A549 (cell line): ENCODE results near the gene IL12RB2. TPM values are rescaled to one million over a fixed set of nuclear protein-coding genes. Genes with fewer than 3 reads are reported as not detected.

ENCODE experiments used
- ATAC-seq, 2 experiments: fragments of 200-7000 bp in 1 of 2; fragments of >200 bp in 1 of 2; cut with Nextera tagmentation in 1 of 2; cut with Tn5 transposase in 1 of 2; 3 replicates each; pipeline versions ENCODE4 v1.8.0 to v1.9.1; 2018 to 2020; ENCODE audit warnings: mild to moderate bottlenecking in 1 of 2, moderate library complexity in 1 of 2
- CTCF ChIA-PET: fragments of 300-600 bp; sonication (Branson Sonifier 250); formaldehyde crosslinking; extraction: SDS; loops from one replicate; lab custom pipeline; 2021; ENCODE audit warnings: antibody characterized with exemption, inconsistent platforms; lab: Yijun Ruan, JAX
- POLR2A ChIA-PET: fragments of 350-600 bp; formaldehyde crosslinking; extraction: SDS; loops from one replicate; lab custom pipeline; 2021; ENCODE audit warnings: antibody characterized with exemption, inconsistent platforms; lab: Yijun Ruan, JAX
- DNase-seq, 2 experiments: peaks; one replicate each; pipeline versions ENCODE4 v3.0.0 to v3.0.0-alpha.2; 2011 to 2016; ENCODE audit warnings: low read depth in 1 of 2, low spot score in 1 of 2
- FAIRE-seq: peaks from 2 replicates; lab custom pipeline; 2011; peaks lifted over from hg19 to GRCh38; lab: Jason Lieb, UNC
- H3K27ac ChIP-seq, 2 experiments: fragments of >200 bp; sonication (Bioruptor Twin); formaldehyde crosslinking; 3 replicates each; pipeline ENCODE4 v1.5.1; 2016 to 2017
- H3K4me1 ChIP-seq: fragments of >200 bp; sonication (Bioruptor Twin); formaldehyde crosslinking; 3 replicates; pipeline ENCODE4 v1.6.1; 2016
- H3K4me2 ChIP-seq: fragments of >200 bp; sonication (Bioruptor Twin); formaldehyde crosslinking; 3 replicates; pipeline ENCODE4 v1.6.1; 2016
- H3K4me3 ChIP-seq: fragments of >200 bp; sonication (Bioruptor Twin); formaldehyde crosslinking; 3 replicates; pipeline ENCODE4 v1.5.1; 2016
- H3K9me3 ChIP-seq: fragments of >200 bp; sonication (Bioruptor Twin); formaldehyde crosslinking; 3 replicates; pipeline ENCODE4 v1.6.1; 2016
- BHLHE40 ChIP-seq: IDR thresholded peaks from 2 replicates; pipeline ENCODE4 v1.6.1; 2012; ENCODE audit warnings: low read depth, low read length, inconsistent platforms
- CBX8 ChIP-seq: fragments of 200-600 bp; sonication (generic); IDR thresholded peaks from 2 replicates; pipeline ENCODE4 v1.6.1; 2016
- CEBPB ChIP-seq, 2 experiments: fragments of >200 bp in 1 of 2; sonication (Bioruptor Twin) in 1 of 2; formaldehyde crosslinking in 1 of 2; IDR thresholded peaks; 2 replicates each; pipeline ENCODE4 v1.6.1; 2012 to 2016
- EHMT2 ChIP-seq: fragments of 200-600 bp; sonication (generic); IDR thresholded peaks from 2 replicates; pipeline ENCODE4 v1.6.1; 2016; ENCODE audit warnings: antibody characterized with exemption, low read depth, mild to moderate bottlenecking, moderate library complexity
- EP300 ChIP-seq, 2 experiments: fragments of >200 bp; sonication (Bioruptor Twin); formaldehyde crosslinking; IDR thresholded peaks; 2 replicates in 1 of 2; 3 replicates in 1 of 2; pipeline ENCODE4 v1.6.1; 2016 to 2017
- ESRRA ChIP-seq: fragments of 150-350 bp; IDR thresholded peaks from 2 replicates; pipeline ENCODE4 v1.6.1; 2014; ENCODE audit warnings: mild to moderate bottlenecking, low read length, borderline replicate concordance
- FOSL2 ChIP-seq, 2 experiments: fragments of 450-650 bp in 1 of 2; fragments of >200 bp in 1 of 2; sonication (Bioruptor Twin) in 1 of 2; formaldehyde crosslinking; IDR thresholded peaks; 2 replicates each; pipeline versions ENCODE4 v1.5.0 to v1.6.1; 2016 to 2020; ENCODE audit warnings: mild to moderate bottlenecking in 1 of 2, moderate library complexity in 1 of 2
- FOXS1 ChIP-seq: fragments of 250-450 bp; sonication (Bioruptor Pico); IDR thresholded peaks from 2 replicates; pipeline ENCODE4 v1.5.0; 2020; ENCODE audit warnings: mild to moderate bottlenecking, moderate library complexity
- GATA3 ChIP-seq: IDR thresholded peaks from 2 replicates; pipeline ENCODE4 v1.6.1; 2012; ENCODE audit warnings: borderline replicate concordance
- HDAC2 ChIP-seq: fragments of 200-600 bp; sonication (generic); IDR thresholded peaks from 2 replicates; pipeline ENCODE4 v1.6.1; 2016
- HOXA7 ChIP-seq: fragments of 250-450 bp; sonication (Bioruptor Pico); IDR thresholded peaks from 2 replicates; pipeline ENCODE4 v1.5.0; 2020; ENCODE audit warnings: mild to moderate bottlenecking, moderate library complexity
- HOXB13 ChIP-seq: fragments of 250-450 bp; sonication (Bioruptor Pico); IDR thresholded peaks from 2 replicates; pipeline ENCODE4 v1.5.0; 2020; ENCODE audit warnings: low read depth, mild to moderate bottlenecking, moderate library complexity
- HOXB5 ChIP-seq: fragments of 250-450 bp; sonication (Bioruptor Pico); IDR thresholded peaks from 2 replicates; pipeline ENCODE4 v1.5.0; 2020; ENCODE audit warnings: mild to moderate bottlenecking, moderate library complexity
- JUNB ChIP-seq: fragments of >200 bp; sonication (Bioruptor Twin); formaldehyde crosslinking; IDR thresholded peaks from 2 replicates; pipeline ENCODE4 v1.6.1; 2016
- MAZ ChIP-seq: fragments of 150-350 bp; IDR thresholded peaks from 2 replicates; pipeline ENCODE4 v1.6.1; 2014; ENCODE audit warnings: antibody characterized with exemption, low read depth, low read length, borderline replicate concordance
- NFE2L2 ChIP-seq: fragments of 150-350 bp; conservative IDR thresholded peaks from 2 replicates; pipeline ENCODE4 v1.6.1; 2014; ENCODE audit warnings: low read length
- NPAS2 ChIP-seq: fragments of 250-450 bp; sonication (Bioruptor Pico); IDR thresholded peaks from 2 replicates; pipeline ENCODE4 v1.8.0; 2022; ENCODE audit warnings: mild to moderate bottlenecking, moderate library complexity, borderline replicate concordance
- NR3C1 ChIP-seq: fragments of >200 bp; sonication (Bioruptor Twin); formaldehyde crosslinking; IDR thresholded peaks from 3 replicates; pipeline ENCODE4 v1.6.1; 2017
- PHF8 ChIP-seq: fragments of 200-600 bp; sonication (generic); IDR thresholded peaks from 2 replicates; pipeline ENCODE4 v1.6.1; 2016; ENCODE audit warnings: low read depth, mild to moderate bottlenecking, antibody characterized with exemption, moderate library complexity, borderline replicate concordance
- RAD21 ChIP-seq, 2 experiments: fragments of >200 bp in 1 of 2; sonication (Bioruptor Twin) in 1 of 2; formaldehyde crosslinking in 1 of 2; IDR thresholded peaks in 1 of 2; conservative IDR thresholded peaks in 1 of 2; 2 replicates in 1 of 2; 3 replicates in 1 of 2; pipeline ENCODE4 v1.6.1; 2012 to 2018; ENCODE audit warnings: inconsistent platforms in 1 of 2
- RCOR1 ChIP-seq: fragments of 150-350 bp; IDR thresholded peaks from 2 replicates; pipeline ENCODE4 v1.6.1; 2014; ENCODE audit warnings: antibody characterized with exemption, low read length, low read depth
- RFX5 ChIP-seq: fragments of 450-650 bp; IDR thresholded peaks from 2 replicates; pipeline ENCODE4 v1.7.1; 2014; ENCODE audit warnings: antibody characterized with exemption, mild to moderate bottlenecking, moderate library complexity
- RNF2 ChIP-seq: fragments of 200-600 bp; sonication (generic); IDR thresholded peaks from 2 replicates; pipeline ENCODE4 v1.6.1; 2016; ENCODE audit warnings: low read depth, mild to moderate bottlenecking, antibody characterized with exemption, moderate library complexity, borderline replicate concordance
- SMC3 ChIP-seq: fragments of >200 bp; sonication (Bioruptor Twin); formaldehyde crosslinking; IDR thresholded peaks from 3 replicates; pipeline ENCODE4 v1.6.1; 2018; ENCODE audit warnings: inconsistent platforms
- TP53 ChIP-seq: fragments of 250-450 bp; sonication (Bioruptor Pico); IDR thresholded peaks from 2 replicates; pipeline ENCODE4 v1.5.0; 2021; ENCODE audit warnings: mild to moderate bottlenecking, moderate library complexity
- ZC3H11A ChIP-seq: fragments of 450-650 bp; IDR thresholded peaks from 2 replicates; pipeline ENCODE4 v1.6.1; 2014; ENCODE audit warnings: antibody characterized with exemption, mild to moderate bottlenecking
- ZFP36 ChIP-seq: fragments of 450-650 bp; IDR thresholded peaks from 2 replicates; pipeline ENCODE4 v1.6.1; 2014; ENCODE audit warnings: borderline replicate concordance; ENCODE audit not compliant: partially characterized antibody
- WGBS: methylation state at CpG from one replicate; pipeline ENCODE4 v1.1.6; 2017; ENCODE audit errors: missing lambda C conversion rate; 5-methylcytosine and 5-hydroxymethylcytosine counted together
- polyA plus RNA-seq, 4 experiments: library from polyadenylated mRNA; depleted of rRNA in 3 of 4; stranded (reverse); fragments of >200 nt; fragmentation: RNase III in 1 of 4; extraction: RNeasy Plus Mini Kit Qiagen cat#74134 plus additional on column Dnase treatment in 1 of 4; gene quantifications; 2 replicates in 3 of 4; 3 replicates in 1 of 4; pipeline ENCODE4 v1.2.3, GENCODE V29; 2011 to 2017
- TF ChIP-seq, protein P1 (sequence below): fragments of 250-450 bp; sonication (Bioruptor Pico); IDR thresholded peaks from 2 replicates; pipeline ENCODE4 v1.5.0; 2021; ENCODE audit warnings: mild to moderate bottlenecking, moderate library complexity, borderline replicate concordance
- TF ChIP-seq, protein P2 (sequence below): IDR thresholded peaks from 2 replicates; pipeline ENCODE4 v1.6.1; 2012; ENCODE audit warnings: low read depth, borderline replicate concordance
- TF ChIP-seq, protein P3 (sequence below): fragments of 450-650 bp; IDR thresholded peaks from 2 replicates; pipeline ENCODE4 v1.6.1; 2014; ENCODE audit warnings: antibody characterized with exemption

The IL12RB2 gene
- polyA plus RNA-seq, 2 of the 4 experiments (the other 2 are of a cell fraction): not detected

DNA sequence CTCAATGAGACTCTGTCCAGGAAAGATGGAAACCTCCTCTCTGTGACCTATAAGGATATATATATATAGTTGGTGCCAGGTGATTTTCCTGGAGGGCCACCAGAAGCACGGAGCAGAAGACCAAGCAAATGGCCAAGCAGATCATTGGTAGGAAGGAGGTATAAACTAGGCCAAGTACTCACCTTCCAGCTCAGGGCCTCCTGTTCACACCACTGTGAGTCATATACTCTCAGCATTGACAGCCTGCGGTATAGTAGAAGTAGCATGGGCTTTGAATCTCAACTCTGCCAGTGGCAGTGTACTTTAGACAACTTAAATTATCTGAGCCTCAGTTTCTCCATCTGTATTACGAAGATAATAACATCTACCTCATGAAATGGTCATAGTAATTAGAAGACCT is 15.4 kb downstream of the IL12RB2 start:
- H3K27ac ChIP-seq: no peak overlapping the region
- POLR2A ChIA-PET: no interaction called here
- ATAC-seq (no peak), FAIRE-seq (no peak), DNase-seq (no peak)
- no peaks in the 10 kb centered on the region for H3K9me3 ChIP-seq
- TF ChIP-seq BHLHE40: no peak
- no peaks in the 10 kb centered on the region for H3K4me1 ChIP-seq
- CTCF ChIA-PET: no interaction called here
- H3K4me2 ChIP-seq: no peak overlapping the region
- 23% methylated on average over 3 of the region's 3 CpGs for WGBS
- no peak overlapping the region for H3K4me3 ChIP-seq

DNA sequence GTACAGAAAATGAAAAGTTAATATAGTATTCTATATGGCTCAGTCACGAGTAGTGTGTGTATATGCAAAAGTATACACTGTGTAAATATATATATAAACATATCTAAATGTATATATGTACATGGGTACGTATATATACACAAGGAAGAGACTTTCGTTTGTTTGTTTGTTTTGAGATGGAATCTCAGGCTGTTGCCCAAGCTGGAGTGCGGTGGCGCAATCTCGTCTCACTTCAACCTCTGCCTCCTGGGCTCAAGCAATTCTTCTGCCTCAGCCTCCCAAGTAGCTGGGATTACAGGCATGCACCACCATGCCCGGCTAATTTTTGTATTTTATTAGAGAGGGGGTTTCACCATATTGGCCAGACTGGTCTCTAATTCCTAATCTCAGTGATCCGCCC is 16.4 kb downstream of the IL12RB2 start:
- ATAC-seq (no peak), DNase-seq (no peak), FAIRE-seq (no peak)
- H3K4me3 ChIP-seq: no peak overlapping the region
- ChIA-PET CTCF (no interaction called here), POLR2A (no interaction called here)
- no peaks in the 10 kb centered on the region for H3K4me1 ChIP-seq
- TF ChIP-seq, protein P1, sequence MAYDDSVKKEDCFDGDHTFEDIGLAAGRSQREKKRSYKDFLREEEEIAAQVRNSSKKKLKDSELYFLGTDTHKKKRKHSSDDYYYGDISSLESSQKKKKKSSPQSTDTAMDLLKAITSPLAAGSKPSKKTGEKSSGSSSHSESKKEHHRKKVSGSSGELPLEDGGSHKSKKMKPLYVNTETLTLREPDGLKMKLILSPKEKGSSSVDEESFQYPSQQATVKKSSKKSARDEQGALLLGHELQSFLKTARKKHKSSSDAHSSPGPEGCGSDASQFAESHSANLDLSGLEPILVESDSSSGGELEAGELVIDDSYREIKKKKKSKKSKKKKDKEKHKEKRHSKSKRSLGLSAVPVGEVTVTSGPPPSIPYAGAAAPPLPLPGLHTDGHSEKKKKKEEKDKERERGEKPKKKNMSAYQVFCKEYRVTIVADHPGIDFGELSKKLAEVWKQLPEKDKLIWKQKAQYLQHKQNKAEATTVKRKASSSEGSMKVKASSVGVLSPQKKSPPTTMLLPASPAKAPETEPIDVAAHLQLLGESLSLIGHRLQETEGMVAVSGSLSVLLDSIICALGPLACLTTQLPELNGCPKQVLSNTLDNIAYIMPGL: no peak
- no peak for TF ChIP-seq FOXS1 (CRISPR knock-in tag)
- TF ChIP-seq CEBPB (IDR thresholded peaks at IDR 0.05): no peak
- no peak for TF ChIP-seq EP300 (IDR thresholded peaks at IDR 0.05)
- no peak for TF ChIP-seq GATA3
- no peak for TF ChIP-seq SMC3
- TF ChIP-seq JUNB: no peak
- TF ChIP-seq, protein P2, sequence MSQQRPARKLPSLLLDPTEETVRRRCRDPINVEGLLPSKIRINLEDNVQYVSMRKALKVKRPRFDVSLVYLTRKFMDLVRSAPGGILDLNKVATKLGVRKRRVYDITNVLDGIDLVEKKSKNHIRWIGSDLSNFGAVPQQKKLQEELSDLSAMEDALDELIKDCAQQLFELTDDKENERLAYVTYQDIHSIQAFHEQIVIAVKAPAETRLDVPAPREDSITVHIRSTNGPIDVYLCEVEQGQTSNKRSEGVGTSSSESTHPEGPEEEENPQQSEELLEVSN: no peak
- TF ChIP-seq RFX5: no peak
- TF ChIP-seq NR3C1: no peak
- no peak for TF ChIP-seq NFE2L2
- no peak for TF ChIP-seq ZC3H11A
- TF ChIP-seq PHF8: no peak
- no peak for TF ChIP-seq HOXA7 (CRISPR knock-in tag)
- TF ChIP-seq HOXB5 (CRISPR knock-in tag): no peak
- TF ChIP-seq RCOR1: no peak
- no peak for TF ChIP-seq HDAC2
- TF ChIP-seq HOXB13 (CRISPR knock-in tag): no peak
- 42% methylated on average over 8 of the region's 8 CpGs for WGBS
- no peak overlapping the region for H3K27ac ChIP-seq
- H3K4me2 ChIP-seq: no peak overlapping the region
- H3K9me3 ChIP-seq: no peaks in the 10 kb centered on the region

DNA sequence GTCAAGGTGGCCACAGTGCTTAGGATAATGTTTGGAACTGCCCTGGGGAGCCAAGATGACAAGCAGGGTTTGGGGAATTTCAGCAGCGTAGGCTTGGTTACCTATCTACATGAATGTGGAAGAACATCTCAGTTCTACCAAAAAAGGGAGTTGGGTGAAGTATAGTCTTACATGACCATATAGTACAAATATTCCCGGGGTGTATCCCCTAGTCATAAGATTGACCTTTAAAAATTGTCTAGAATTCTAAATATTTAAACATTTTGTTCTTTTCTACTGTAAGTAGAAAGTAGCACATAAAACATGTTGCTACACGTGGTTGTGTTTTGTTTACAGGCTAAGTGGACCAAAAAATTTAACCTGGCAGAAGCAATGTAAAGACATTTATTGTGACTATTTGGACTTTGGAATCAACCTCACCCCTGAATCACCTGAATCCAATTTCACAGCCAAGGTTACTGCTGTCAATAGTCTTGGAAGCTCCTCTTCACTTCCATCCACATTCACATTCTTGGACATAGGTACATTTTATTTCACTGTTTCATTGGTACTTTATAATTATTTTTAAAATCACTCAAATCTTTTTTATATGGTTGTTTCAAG is 20.3 kb downstream of the IL12RB2 start:
- Histone ChIP-seq H3K4me2 (no peak overlapping the region), H3K27ac (no peak overlapping the region), H3K9me3 (no peaks in the 10 kb centered on the region), H3K4me3 (no peak overlapping the region), H3K4me1 (no peaks in the 10 kb centered on the region)
- TF ChIP-seq FOSL2 (IDR thresholded peaks at IDR 0.05) (no peak), FOSL2 (CRISPR knock-in tag; IDR thresholded peaks at IDR 0.05) (no peak), CBX8 (no peak), ESRRA (no peak), TP53 (CRISPR knock-in tag) (no peak), RAD21 (conservative IDR thresholded peaks at IDR 0.05 in 1 of 2, IDR thresholded peaks at IDR 0.05 in 1 of 2) (no peak), NPAS2 (CRISPR knock-in tag) (no peak), PHF8 (no peak), RNF2 (no peak), EHMT2 (no peak), MAZ (no peak), ZFP36 (no peak), BHLHE40 (no peak), EP300 (IDR thresholded peaks at IDR 0.05) (no peak)
- TF ChIP-seq, protein P3, sequence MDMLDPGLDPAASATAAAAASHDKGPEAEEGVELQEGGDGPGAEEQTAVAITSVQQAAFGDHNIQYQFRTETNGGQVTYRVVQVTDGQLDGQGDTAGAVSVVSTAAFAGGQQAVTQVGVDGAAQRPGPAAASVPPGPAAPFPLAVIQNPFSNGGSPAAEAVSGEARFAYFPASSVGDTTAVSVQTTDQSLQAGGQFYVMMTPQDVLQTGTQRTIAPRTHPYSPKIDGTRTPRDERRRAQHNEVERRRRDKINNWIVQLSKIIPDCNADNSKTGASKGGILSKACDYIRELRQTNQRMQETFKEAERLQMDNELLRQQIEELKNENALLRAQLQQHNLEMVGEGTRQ: no peak
- FAIRE-seq: no peak
- no peak for DNase-seq
- no peak for ATAC-seq
- WGBS: 26% methylated on average over 3 of the region's 3 CpGs
- CTCF ChIA-PET: no interaction called here
- POLR2A ChIA-PET: no interaction called here
